ENCODE results near the gene BTBD6.

Gene BTBD6

GRCh38 chr14:105248368-105249181 lies at the start of gene BTBD6:
BTBD6 (plus strand) TSS chr14:105248533; CDS start chr14:105248712, 179 bp downstream.
- DNase-seq (ENCODE audit: low spot score) = peak; percentile 93

GRCh38 chr14:105198588-105198987 lies 49.7 kb upstream of the BTBD6 start:
- no peak for DNase-seq (ENCODE audit: low spot score)

- no peak for DNase-seq (ENCODE audit: low spot score)
These were observed 49.2 kb upstream of the BTBD6 start for GRCh38 chr14:105199093-105199492.

- DNase-seq (ENCODE audit: low spot score) = no peak
These were observed 48.3 kb upstream of the BTBD6 start for GRCh38 chr14:105200074-105200473.

- DNase-seq (ENCODE audit: low spot score) = no peak
These were observed 47.7 kb upstream of the BTBD6 start for GRCh38 chr14:105200641-105201040.

- DNase-seq (ENCODE audit: low spot score) = no peak
These were observed 47.0 kb upstream of the BTBD6 start for GRCh38 chr14:105201156-105201924.

GRCh38 chr14:105201925-105202513 lies 46.3 kb upstream of the BTBD6 start:
- no peak for DNase-seq (ENCODE audit: low spot score)

GRCh38 chr14:105203057-105203531 lies 45.2 kb upstream of the BTBD6 start:
- peak; percentile 64 for DNase-seq (ENCODE audit: low spot score)

- no peak for DNase-seq (ENCODE audit: low spot score)
These were observed 44.6 kb upstream of the BTBD6 start for GRCh38 chr14:105203701-105204100.

GRCh38 chr14:105204206-105204930 lies 44.0 kb upstream of the BTBD6 start:
- peak; percentile 82 for DNase-seq (ENCODE audit: low spot score)

- no peak for DNase-seq (ENCODE audit: low spot score)
These were observed 43.2 kb upstream of the BTBD6 start for GRCh38 chr14:105204931-105205672.

- no peak for DNase-seq (ENCODE audit: low spot score)
These were observed 42.6 kb upstream of the BTBD6 start for GRCh38 chr14:105205673-105206208.

GRCh38 chr14:105206873-105207272 lies 41.5 kb upstream of the BTBD6 start:
- DNase-seq (ENCODE audit: low spot score) = no peak

- DNase-seq (ENCODE audit: low spot score) = no peak
These were observed 40.9 kb upstream of the BTBD6 start for GRCh38 chr14:105207460-105207901.

GRCh38 chr14:105207996-105208737 lies 40.2 kb upstream of the BTBD6 start:
- no peak for DNase-seq (ENCODE audit: low spot score)

GRCh38 chr14:105208738-105209075 lies 39.6 kb upstream of the BTBD6 start:
- no peak for DNase-seq (ENCODE audit: low spot score)

- DNase-seq (ENCODE audit: low spot score) = no peak
These were observed 39.2 kb upstream of the BTBD6 start for GRCh38 chr14:105209091-105209490.

- no peak for DNase-seq (ENCODE audit: low spot score)
These were observed 38.7 kb upstream of the BTBD6 start for GRCh38 chr14:105209646-105210045.

GRCh38 chr14:105210266-105211025 lies 37.9 kb upstream of the BTBD6 start:
- DNase-seq (ENCODE audit: low spot score) = no peak
